ENCODE measurements around the gene HCRTR2. TPM values are rescaled to one million over a fixed set of nuclear protein-coding genes. Genes with fewer than 3 reads are reported as not detected.

Gene HCRTR2
- total RNA-seq, 2 experiments from 2014 or later: not detected

GRCh38 chr6:55304747-55305146 is 130.4 kb downstream of the HCRTR2 start:
- intact Hi-C loops (cut with DNase I, micrococcal nuclease): no loop called here
- ATAC-seq (ENCODE audit: poor library complexity): no peak
- POLR2A ChIA-PET: no interaction called here

GRCh38 chr6:55319961-55320695 is 145.8 kb downstream of the HCRTR2 start:
- no peaks in the 10 kb centered on the region for H3K36me3 Mint-ChIP-seq (ENCODE audit: low read depth)
- intact Hi-C loops (cut with DNase I, micrococcal nuclease): no loop called here
- peaks cover 11% of the 10 kb centered on the region for H3K9me3 Mint-ChIP-seq
- H3K27me3 ChIP-seq (ENCODE audit: control insufficient read depth in 1 of 2, insufficient read depth in 2 of 2, low read length in 2 of 2): no peaks in the 10 kb centered on the region
- H3K36me3 ChIP-seq (ENCODE audit: insufficient read depth, low read length): no peaks in the 10 kb centered on the region
- H3K27ac ChIP-seq (ENCODE audit: low read depth in 1 of 2, low read length in 2 of 2): no peak overlapping the region
- no peak overlapping the region for H3K27ac Mint-ChIP-seq
- no peak for DNase-seq
- CTCF ChIA-PET: no interaction called here
- no peak for TF ChIP-seq CTCF (IDR thresholded peaks at IDR 0.05)
- peaks cover 4 to 5% of the 10 kb centered on the region in 2 experiments for H3K9me3 ChIP-seq (ENCODE audit: control insufficient read depth in 1 of 2, insufficient read depth in 1 of 2, low read length in 2 of 2)
- ATAC-seq (ENCODE audit: poor library complexity): no peak
- POLR2A ChIA-PET: no interaction called here
- H3K27me3 Mint-ChIP-seq: no peaks in the 10 kb centered on the region
- no peaks in the 10 kb centered on the region for H3K4me1 Mint-ChIP-seq (ENCODE audit: low read depth)
- H3K4me3 Mint-ChIP-seq: no peak overlapping the region
- H3K4me1 ChIP-seq (ENCODE audit: insufficient read depth, low read length): no peaks in the 10 kb centered on the region
- H3K4me3 ChIP-seq (ENCODE audit: low read length): no peak overlapping the region

More at GRCh38 chr6:55304747-55305146, 130.4 kb downstream of the HCRTR2 start:
- peaks cover 0 to 4% of the 10 kb centered on the region in 2 experiments for H3K9me3 ChIP-seq (ENCODE audit: control insufficient read depth in 1 of 2, insufficient read depth in 1 of 2, low read length in 2 of 2)
- no peaks in the 10 kb centered on the region for H3K4me1 Mint-ChIP-seq (ENCODE audit: low read depth)
- no peaks in the 10 kb centered on the region for H3K27me3 ChIP-seq (ENCODE audit: control insufficient read depth in 1 of 2, insufficient read depth in 2 of 2, low read length in 2 of 2)
- H3K36me3 Mint-ChIP-seq (ENCODE audit: low read depth): no peaks in the 10 kb centered on the region
- H3K9me3 Mint-ChIP-seq: peaks cover 10% of the 10 kb centered on the region
- CTCF ChIA-PET: no interaction called here
- no peaks in the 10 kb centered on the region for H3K4me1 ChIP-seq (ENCODE audit: insufficient read depth, low read length)
- H3K27ac ChIP-seq (ENCODE audit: low read depth in 1 of 2, low read length in 2 of 2): no peak overlapping the region
- H3K27me3 Mint-ChIP-seq: no peaks in the 10 kb centered on the region
- H3K4me3 ChIP-seq (ENCODE audit: low read length): no peak overlapping the region
- DNase-seq: no peak
- no peak overlapping the region for H3K4me3 Mint-ChIP-seq
- TF ChIP-seq CTCF (IDR thresholded peaks at IDR 0.05): no peak
- no peak overlapping the region for H3K27ac Mint-ChIP-seq
- H3K36me3 ChIP-seq (ENCODE audit: insufficient read depth, low read length): no peaks in the 10 kb centered on the region

- CTCF ChIA-PET: no interaction called here
- H3K27me3 ChIP-seq (ENCODE audit: control insufficient read depth in 1 of 2, insufficient read depth in 2 of 2, low read length in 2 of 2): no peaks in the 10 kb centered on the region
- no peaks in the 10 kb centered on the region for H3K4me1 ChIP-seq (ENCODE audit: insufficient read depth, low read length)
- no peak overlapping the region for H3K27ac Mint-ChIP-seq
- H3K9me3 Mint-ChIP-seq: peaks cover 11% of the 10 kb centered on the region
- ATAC-seq (ENCODE audit: poor library complexity): no peak
- POLR2A ChIA-PET: no interaction called here
- H3K36me3 ChIP-seq (ENCODE audit: insufficient read depth, low read length): no peaks in the 10 kb centered on the region
- no peaks in the 10 kb centered on the region for H3K36me3 Mint-ChIP-seq (ENCODE audit: low read depth)
- intact Hi-C loops (cut with DNase I, micrococcal nuclease): no loop called here
- no peak overlapping the region for H3K4me3 Mint-ChIP-seq
- H3K27ac ChIP-seq (ENCODE audit: low read depth in 1 of 2, low read length in 2 of 2): no peak overlapping the region
- H3K9me3 ChIP-seq (ENCODE audit: control insufficient read depth in 1 of 2, insufficient read depth in 1 of 2, low read length in 2 of 2): peaks cover 4 to 5% of the 10 kb centered on the region in 2 experiments
- no peaks in the 10 kb centered on the region for H3K27me3 Mint-ChIP-seq
- no peak for DNase-seq
- H3K4me3 ChIP-seq (ENCODE audit: low read length): no peak overlapping the region
- H3K4me1 Mint-ChIP-seq (ENCODE audit: low read depth): no peaks in the 10 kb centered on the region
- no peak for TF ChIP-seq CTCF (IDR thresholded peaks at IDR 0.05)
These were observed 146.4 kb downstream of the HCRTR2 start for GRCh38 chr6:55320696-55321086.

Data from CD4-positive, alpha-beta T cell (primary cell).